GM12891 (cell line): ENCODE data around the gene CMPK2.

Experiments used
- PAX5 ChIP-seq: IDR thresholded peaks from 2 replicates; pipeline ENCODE4 v1.6.1; 2011; ENCODE audit warnings: low read length, moderate library complexity, mild to moderate bottlenecking; ENCODE audit not compliant: insufficient read depth, severe bottlenecking
- POLR2A ChIP-seq: IDR thresholded peaks from 2 replicates; pipeline ENCODE4 v1.6.1; 2011; ENCODE audit warnings: low read depth, low read length, control low read depth
- POLR2AphosphoS5 ChIP-seq: IDR thresholded peaks from 2 replicates; pipeline ENCODE4 v1.6.1; 2011; ENCODE audit warnings: low read depth, low read length, control low read depth

- TF ChIP-seq PAX5: no peak
- TF ChIP-seq POLR2AphosphoS5: no peak
- TF ChIP-seq POLR2A: no peak
Measured at GRCh38 chr2:6845312-6845711, 20.4 kb downstream of the CMPK2 start.
